GM12878 (cell line): ENCODE data around the gene PALLD. TPM values are rescaled to one million over a fixed set of nuclear protein-coding genes. Genes with fewer than 3 reads are reported as not detected.

ENCODE experiments used
- ATAC-seq: fragments of 200-7000 bp; cut with Tn5 transposase; 3 replicates; pipeline ENCODE4 v1.9.1; 2020; ENCODE audit warnings: mild to moderate bottlenecking, moderate library complexity
- BruUV-seq: library from RNA; stranded (reverse); fragments of 400-500 nt; replicated peaks from 2 replicates; lab custom pipeline; 2021; lab: Mats Ljungman, UMichigan
- CTCF ChIA-PET: fragments of 300-600 bp; sonication (Branson Sonifier 250); formaldehyde crosslinking; extraction: SDS; loops from one replicate; lab custom pipeline; 2021; ENCODE audit warnings: inconsistent platforms; lab: Yijun Ruan, JAX
- POLR2A ChIA-PET: fragments of 350-600 bp; formaldehyde crosslinking; extraction: SDS; loops from one replicate; lab custom pipeline; 2021; ENCODE audit warnings: inconsistent platforms; lab: Charles Lee
- RAD21 ChIA-PET: fragments of 300-600 bp; sonication (Branson Sonifier 250); formaldehyde crosslinking; loops from one replicate; lab custom pipeline; 2023; ENCODE audit warnings: antibody characterized with exemption; ENCODE audit not compliant: unreplicated experiment; lab: Charles Lee
- SMC1A ChIA-PET: fragments of 300-600 bp; sonication (Branson Sonifier 250); formaldehyde crosslinking; loops from one replicate; lab custom pipeline; 2023; ENCODE audit not compliant: unreplicated experiment, uncharacterized antibody; lab: Charles Lee
- DNase-seq: peaks from one replicate; pipeline ENCODE4 v3.0.0-alpha.2; 2011; ENCODE audit warnings: low read depth, low spot score
- FAIRE-seq: peaks from 3 replicates; lab custom pipeline; 2011; peaks lifted over from hg19 to GRCh38; lab: Jason Lieb, UNC
- H2AFZ ChIP-seq: 2 replicates; pipeline ENCODE4 v1.6.0; 2011; ENCODE audit warnings: low read depth, low read length, control low read depth; ENCODE audit not compliant: control insufficient read depth
- H3K27ac ChIP-seq: 2 replicates; pipeline ENCODE4 v1.5.1; 2011; ENCODE audit warnings: control low read depth; ENCODE audit not compliant: control insufficient read depth, insufficient read depth
- H3K27me3 ChIP-seq, 2 experiments: replicated peaks in 1 of 2; 2 replicates each; pipeline versions ENCODE4 v1.6.0 to v1.6.1; 2011; ENCODE audit warnings: low read length in 1 of 2; ENCODE audit not compliant: control insufficient read depth in 2 of 2, insufficient read depth in 2 of 2
- H3K36me3 ChIP-seq, 2 experiments: 2 replicates each; pipeline ENCODE4 v1.5.1; 2011; ENCODE audit warnings: low read length in 1 of 2; ENCODE audit not compliant: control insufficient read depth in 2 of 2, insufficient read depth in 2 of 2
- H3K4me1 ChIP-seq: 2 replicates; pipeline ENCODE4 v1.6.1; 2011; ENCODE audit warnings: mild to moderate bottlenecking, low read length, moderate library complexity, mixed read lengths; ENCODE audit not compliant: control insufficient read depth, insufficient read depth
- H3K4me2 ChIP-seq: 2 replicates; pipeline ENCODE4 v1.6.0; 2011; ENCODE audit warnings: control low read depth; ENCODE audit not compliant: control insufficient read depth, insufficient read depth
- H3K4me3 ChIP-seq: fragments of 200-600 bp; sonication (generic); 2 replicates; pipeline ENCODE4 v1.5.1; 2016
- H3K79me2 ChIP-seq: 2 replicates; pipeline ENCODE4 v1.6.0; 2011; ENCODE audit warnings: low read length; ENCODE audit not compliant: control insufficient read depth, insufficient read depth
- H3K9ac ChIP-seq: 2 replicates; pipeline ENCODE4 v1.8.0; 2011; ENCODE audit warnings: low read length, control low read depth, mixed read lengths; ENCODE audit not compliant: control insufficient read depth, insufficient read depth
- H3K9me3 ChIP-seq: replicated peaks from 3 replicates; pipeline ENCODE4 v1.5.1; 2011; ENCODE audit warnings: mild to moderate bottlenecking, low read length; ENCODE audit not compliant: control insufficient read depth, insufficient read depth
- H4K20me1 ChIP-seq: 2 replicates; pipeline ENCODE4 v1.6.0; 2011; ENCODE audit not compliant: control insufficient read depth, insufficient read depth
- EED ChIP-seq: sonication (generic); IDR thresholded peaks from 2 replicates; pipeline ENCODE4 v1.6.1; 2016; ENCODE audit warnings: antibody characterized with exemption, low read depth
- LARP7 ChIP-seq: fragments of 450-650 bp; IDR thresholded peaks from 2 replicates; pipeline ENCODE4 v1.6.1; 2017; ENCODE audit warnings: mild to moderate bottlenecking
- MLLT1 ChIP-seq: fragments of 450-650 bp; IDR thresholded peaks from 2 replicates; pipeline ENCODE4 v1.6.1; 2016; ENCODE audit warnings: mild to moderate bottlenecking
- NKRF ChIP-seq: fragments of 450-650 bp; conservative IDR thresholded peaks from 2 replicates; pipeline ENCODE4 v1.6.1; 2017; ENCODE audit warnings: mild to moderate bottlenecking, moderate library complexity
- NR2C1 ChIP-seq: fragments of 450-650 bp; IDR thresholded peaks from 2 replicates; pipeline ENCODE4 v1.6.1; 2017; ENCODE audit warnings: antibody characterized with exemption, mild to moderate bottlenecking, moderate library complexity
- PAX5 ChIP-seq: IDR thresholded peaks from 2 replicates; pipeline ENCODE4 v1.6.1; 2011; ENCODE audit warnings: low read depth, low read length, borderline replicate concordance
- RUNX3 ChIP-seq: IDR thresholded peaks from 2 replicates; pipeline ENCODE4 v1.6.1; 2012; ENCODE audit warnings: low read length, inconsistent platforms
- SIN3A ChIP-seq: IDR thresholded peaks from 2 replicates; pipeline ENCODE4 v1.6.1; 2012; ENCODE audit warnings: low read depth, low read length, improper control_type of control experiment
- SMARCA5 ChIP-seq: fragments of 450-650 bp; IDR thresholded peaks from 2 replicates; pipeline ENCODE4 v1.6.1; 2017; ENCODE audit warnings: mild to moderate bottlenecking
- TAF1 ChIP-seq: IDR thresholded peaks from 2 replicates; pipeline ENCODE4 v1.6.1; 2011; ENCODE audit warnings: mild to moderate bottlenecking, low read depth, low read length, borderline replicate concordance
- TCF12 ChIP-seq: IDR thresholded peaks from 2 replicates; pipeline ENCODE4 v1.6.1; 2011; ENCODE audit warnings: low read depth, mild to moderate bottlenecking, low read length
- ZBTB11 ChIP-seq: fragments of 450-650 bp; formaldehyde crosslinking; IDR thresholded peaks from 2 replicates; pipeline ENCODE4 v1.5.0; 2022; ENCODE audit warnings: mild to moderate bottlenecking, missing genetic modification characterization
- ZBTB4 ChIP-seq: fragments of 450-650 bp; formaldehyde crosslinking; IDR thresholded peaks from 2 replicates; pipeline ENCODE4 v1.4.0; 2022; ENCODE audit warnings: mild to moderate bottlenecking, moderate library complexity
- ZNF217 ChIP-seq: fragments of 450-650 bp; IDR thresholded peaks from 2 replicates; pipeline ENCODE4 v1.6.1; 2017; ENCODE audit warnings: antibody characterized with exemption, mild to moderate bottlenecking
- WGBS: methylation state at CpG from one replicate; pipeline ENCODE4 v1.1.6; 2016; ENCODE audit warnings: low lambda C conversion rate; ENCODE audit not compliant: insufficient replicate concordance, insufficient coverage; ENCODE audit errors: missing lambda C conversion rate; 5-methylcytosine and 5-hydroxymethylcytosine counted together
- in situ Hi-C: fragments of 300-500 bp; cut with MboI; formaldehyde crosslinking; loops from 9 replicates; pipeline ENCODE4 v1.14.3; 2018; ENCODE audit warnings: mixed read lengths
- intact Hi-C: fragments of 100-400 bp; cut with micrococcal nuclease; formaldehyde crosslinking; loops from one replicate; pipeline ENCODE4 v1.14.2; 2022; ENCODE audit not compliant: unreplicated experiment
- polyA plus RNA-seq, 11 experiments: library from polyadenylated mRNA; depleted of rRNA in 4 of 11; unstranded in 6 of 11; stranded (reverse) in 5 of 11; fragments of >200 nt; fragmentation: Nextera tagmentation in 4 of 11; fragmentation: Illumina TruSeq in 1 of 11; extraction: Ambion mirVana in 4 of 11; extraction: Trizol in 1 of 11; gene quantifications; 1 replicate in 1 of 11; 2 replicates in 10 of 11; pipeline versions ENCODE4 v1.2.1 to v1.2.3, GENCODE V29; 2011 to 2016; ENCODE audit warnings: inconsistent platforms in 2 of 11, missing spikeins in 2 of 11, low read depth in 1 of 11
- total RNA-seq, 4 experiments: library from RNA; depleted of rRNA in 3 of 4; stranded (reverse); fragments of >200 nt in 3 of 4; fragmentation: Illumina TruSeq in 1 of 4; extraction: Trizol in 1 of 4; gene quantifications; 2 replicates each; pipeline versions ENCODE4 v1.2.1 to v1.2.3, GENCODE V29; 2013 to 2021

The PALLD gene
- total and polyA plus RNA-seq, 10 of the 15 experiments (the other 5 are each of a cell fraction or from before 2014, with no cell fraction given), result 1.0 to 7.7 (median 1.7) TPM

DNA sequence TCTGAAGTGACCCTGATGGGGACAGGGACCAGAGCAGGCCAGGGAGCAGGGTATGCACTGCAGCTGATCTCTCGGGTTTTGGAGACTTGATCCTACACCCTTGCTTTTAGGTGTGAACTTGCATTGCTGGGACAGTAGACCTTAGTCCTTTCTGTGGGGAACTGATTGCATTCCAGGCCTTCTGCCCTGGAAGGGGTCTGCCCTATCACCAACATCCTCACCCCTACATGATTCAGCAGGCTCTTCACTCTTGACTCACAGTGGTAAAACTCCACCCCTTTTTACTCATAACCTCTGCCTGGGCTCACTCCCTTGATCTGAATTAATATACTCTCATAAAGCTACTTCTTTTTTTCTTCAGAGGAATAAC lies 10.0 kb upstream of the PALLD start:
- ChIA-PET POLR2A (interaction anchor here (0.5 kb wide), 1 partner anchor 523 kb away, joined by 3 read pairs; the partner anchor contains the start of gene CBR4), RAD21 (no interaction called here), SMC1A (interaction anchor here (1.0 to 1.9 kb wide), 3 partner anchors 9 to 269 kb away, joined by 3 to 6 read pairs (median 4); partner anchors contain the start of gene PALLD), CTCF (interaction anchor here (1.4 kb wide), 1 partner anchor 23 kb away, joined by 3 read pairs; no protein-coding TSS in a partner anchor)
- no peaks in the 10 kb centered on the region for H3K36me3 ChIP-seq
- no peak overlapping the region for H3K4me2 ChIP-seq
- peak; percentile 21; the same call in 1 of the 3 replicates for ATAC-seq
- H3K9me3 ChIP-seq, result no peaks in the 10 kb centered on the region
- H4K20me1 ChIP-seq, result no peaks in the 10 kb centered on the region
- in situ Hi-C loops (no loop called here), intact Hi-C loops (no loop called here)
- no peak overlapping the region for H3K27ac ChIP-seq
- H3K9ac ChIP-seq, result no peak overlapping the region
- 100% methylated on average over 1 of the region's 1 CpG for WGBS
- no peak overlapping the region for H3K4me3 ChIP-seq
- H3K27me3 ChIP-seq, result no peaks in the 10 kb centered on the region; a peak in 1 of 4 replicates
- no peaks in the 10 kb centered on the region for H3K79me2 ChIP-seq
- no TSS peak for BruUV-seq
- no peak for DNase-seq
- no peak overlapping the region for H2AFZ ChIP-seq
- FAIRE-seq, result no peak
- H3K4me1 ChIP-seq, result no peaks in the 10 kb centered on the region
- TF ChIP-seq RUNX3, result no peak
- no peak for TF ChIP-seq SMARCA5
- no peak for TF ChIP-seq ZBTB4 (CRISPR knock-in tag)
- TF ChIP-seq PAX5, result no peak
- TF ChIP-seq SIN3A, result no peak
- TF ChIP-seq TCF12, result no peak
- no peak for TF ChIP-seq NKRF
- no peak for TF ChIP-seq NR2C1
- TF ChIP-seq ZBTB11, result no peak
- no peak for TF ChIP-seq LARP7
- no peak for TF ChIP-seq TAF1
- no peak for TF ChIP-seq MLLT1
- no peak for TF ChIP-seq ZNF217
- no peak for TF ChIP-seq EED
